GM12873 (cell line): ENCODE results near the gene AGPAT2.

ENCODE experiments used
- TF ChIP-seq, protein P1 (sequence below): IDR thresholded peaks from 2 replicates; pipeline ENCODE4 v1.5.1; 2012; ENCODE audit warnings: low read depth, mild to moderate bottlenecking, moderate library complexity, low read length, control low read depth; ENCODE audit not compliant: insufficient read depth; ENCODE audit errors: missing control alignments

The AGPAT2 gene

GRCh38 chr9:136645903-136646754 is 41.1 kb downstream of the AGPAT2 start:
- TF ChIP-seq, protein P1, sequence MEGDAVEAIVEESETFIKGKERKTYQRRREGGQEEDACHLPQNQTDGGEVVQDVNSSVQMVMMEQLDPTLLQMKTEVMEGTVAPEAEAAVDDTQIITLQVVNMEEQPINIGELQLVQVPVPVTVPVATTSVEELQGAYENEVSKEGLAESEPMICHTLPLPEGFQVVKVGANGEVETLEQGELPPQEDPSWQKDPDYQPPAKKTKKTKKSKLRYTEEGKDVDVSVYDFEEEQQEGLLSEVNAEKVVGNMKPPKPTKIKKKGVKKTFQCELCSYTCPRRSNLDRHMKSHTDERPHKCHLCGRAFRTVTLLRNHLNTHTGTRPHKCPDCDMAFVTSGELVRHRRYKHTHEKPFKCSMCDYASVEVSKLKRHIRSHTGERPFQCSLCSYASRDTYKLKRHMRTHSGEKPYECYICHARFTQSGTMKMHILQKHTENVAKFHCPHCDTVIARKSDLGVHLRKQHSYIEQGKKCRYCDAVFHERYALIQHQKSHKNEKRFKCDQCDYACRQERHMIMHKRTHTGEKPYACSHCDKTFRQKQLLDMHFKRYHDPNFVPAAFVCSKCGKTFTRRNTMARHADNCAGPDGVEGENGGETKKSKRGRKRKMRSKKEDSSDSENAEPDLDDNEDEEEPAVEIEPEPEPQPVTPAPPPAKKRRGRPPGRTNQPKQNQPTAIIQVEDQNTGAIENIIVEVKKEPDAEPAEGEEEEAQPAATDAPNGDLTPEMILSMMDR = no peak

- TF ChIP-seq, protein P1 = no peak
These were observed 41.8 kb downstream of the AGPAT2 start for GRCh38 chr9:136645352-136645902.

GRCh38 chr9:136644593-136645351 is 42.5 kb downstream of the AGPAT2 start:
- TF ChIP-seq, protein P1 = peak; percentile 87

- TF ChIP-seq, protein P1 = no peak
These were observed 43.0 kb downstream of the AGPAT2 start for GRCh38 chr9:136644343-136644592.

- TF ChIP-seq, protein P1 = no peak
These were observed 43.5 kb downstream of the AGPAT2 start for GRCh38 chr9:136643596-136644342.

DNA sequence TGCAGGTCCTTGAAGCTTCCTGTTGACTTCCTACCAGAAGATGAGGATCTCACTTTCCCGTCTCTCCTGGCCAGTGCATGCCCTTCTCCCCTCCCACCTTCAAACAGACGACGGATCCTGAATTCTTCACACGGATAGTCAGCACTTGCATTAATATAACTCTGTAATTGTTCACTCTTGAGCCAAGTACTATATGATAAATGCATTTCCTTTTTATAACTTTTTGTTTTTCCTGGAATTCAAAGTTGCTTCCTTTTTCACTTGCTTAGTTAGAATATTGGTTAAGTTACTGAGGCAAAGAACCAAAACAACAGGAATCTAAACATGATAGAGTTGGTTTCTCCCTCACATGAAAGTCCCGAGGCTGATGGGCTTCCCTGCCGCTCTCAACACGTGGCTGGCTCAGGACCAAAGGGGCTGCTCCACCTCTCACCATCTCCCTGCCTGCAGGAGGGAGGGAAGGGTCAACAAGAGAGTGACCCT is 44.8 kb downstream of the AGPAT2 start:
- TF ChIP-seq, protein P1 = no peak
